ENCODE data around the gene MYO15B. TPM values are rescaled to one million over a fixed set of nuclear protein-coding genes. Genes with fewer than 3 reads are reported as not detected.

MYO15B gene
- total and polyA plus RNA-seq, 2 of the 13 experiments (the other 11 are each of a cell fraction or from before 2014, with no cell fraction given), result 2.8 to 8.1 TPM

DNA sequence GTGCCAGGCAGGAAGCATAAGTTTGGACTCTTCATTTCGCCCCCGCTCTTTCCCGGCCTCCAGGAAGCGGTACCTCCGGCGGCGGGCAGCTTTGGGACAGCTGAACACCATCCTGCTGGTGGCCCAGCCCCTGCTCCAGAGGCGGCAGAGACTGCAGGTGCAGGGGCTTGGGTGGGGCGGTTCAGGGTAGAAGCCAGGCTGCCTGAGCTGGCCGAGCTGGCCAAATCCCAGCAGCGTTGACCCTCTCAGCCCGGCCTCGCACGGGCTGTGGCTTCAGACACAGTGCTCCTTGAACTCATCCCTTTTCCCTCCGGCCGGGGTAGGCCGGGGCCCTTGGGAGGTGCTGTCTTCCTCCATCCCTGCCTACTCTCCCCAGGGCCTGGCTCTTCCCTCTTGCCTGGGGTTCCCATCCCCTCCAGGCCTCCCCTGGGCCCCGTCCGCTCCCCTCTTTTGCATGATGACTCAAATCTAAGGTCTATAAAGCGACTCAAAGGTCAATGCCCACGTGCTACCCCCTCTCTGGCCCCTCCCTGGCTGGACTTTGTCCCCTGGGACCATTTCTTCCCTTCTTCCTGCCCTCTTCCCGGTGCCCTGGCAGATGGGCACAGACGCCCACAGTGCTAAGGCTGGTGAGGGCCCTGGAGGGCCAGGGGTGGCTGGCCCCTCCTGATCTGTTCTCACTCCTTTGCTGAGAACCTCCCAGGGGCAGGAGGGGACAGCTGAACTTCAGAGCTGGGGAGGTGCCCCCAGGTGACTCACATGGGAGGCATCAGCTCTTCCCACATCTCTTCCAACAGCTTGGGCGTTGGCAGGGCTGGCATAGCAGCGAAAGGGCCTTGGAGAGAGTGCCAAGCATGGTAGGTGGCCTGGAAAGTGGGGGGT is 22.7 kb downstream of the MYO15B start (continued):
- TF ChIP-seq KMT2B (CRISPR knock-in tag; IDR thresholded peaks at IDR 0.05), result no peak
- TF ChIP-seq PHF21A (CRISPR knock-in tag; IDR thresholded peaks at IDR 0.05), result 0 out of 2 replicates have a peak, but pooled peaks have one; percentile 24
- TF ChIP-seq GTF2F1 (IDR thresholded peaks at IDR 0.05; ENCODE audit: low read length), result no peak
- 0 out of 2 replicates have a peak, but pooled peaks have one; percentile 35 for TF ChIP-seq ZNF33B (CRISPR knock-in tag; IDR thresholded peaks at IDR 0.05)
- TF ChIP-seq MIER3 (CRISPR knock-in tag; IDR thresholded peaks at IDR 0.05; ENCODE audit: borderline replicate concordance), result 0 out of 2 replicates have a peak, but pooled peaks have one; percentile 65
- TF ChIP-seq LCORL (IDR thresholded peaks at IDR 0.05), result no peak
- peak; percentile 87 for TF ChIP-seq LCORL (CRISPR knock-in tag; IDR thresholded peaks at IDR 0.05)
- TF ChIP-seq ZNF180 (CRISPR knock-in tag; IDR thresholded peaks at IDR 0.05; ENCODE audit: borderline replicate concordance, low read depth), result no peak
- TF ChIP-seq, protein P1, sequence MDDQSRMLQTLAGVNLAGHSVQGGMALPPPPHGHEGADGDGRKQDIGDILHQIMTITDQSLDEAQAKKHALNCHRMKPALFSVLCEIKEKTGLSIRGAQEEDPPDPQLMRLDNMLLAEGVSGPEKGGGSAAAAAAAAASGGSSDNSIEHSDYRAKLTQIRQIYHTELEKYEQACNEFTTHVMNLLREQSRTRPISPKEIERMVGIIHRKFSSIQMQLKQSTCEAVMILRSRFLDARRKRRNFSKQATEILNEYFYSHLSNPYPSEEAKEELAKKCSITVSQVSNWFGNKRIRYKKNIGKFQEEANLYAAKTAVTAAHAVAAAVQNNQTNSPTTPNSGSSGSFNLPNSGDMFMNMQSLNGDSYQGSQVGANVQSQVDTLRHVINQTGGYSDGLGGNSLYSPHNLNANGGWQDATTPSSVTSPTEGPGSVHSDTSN (CRISPR knock-in tag; IDR thresholded peaks at IDR 0.05; ENCODE audit: borderline replicate concordance), result no peak
- TF ChIP-seq, protein P2, sequence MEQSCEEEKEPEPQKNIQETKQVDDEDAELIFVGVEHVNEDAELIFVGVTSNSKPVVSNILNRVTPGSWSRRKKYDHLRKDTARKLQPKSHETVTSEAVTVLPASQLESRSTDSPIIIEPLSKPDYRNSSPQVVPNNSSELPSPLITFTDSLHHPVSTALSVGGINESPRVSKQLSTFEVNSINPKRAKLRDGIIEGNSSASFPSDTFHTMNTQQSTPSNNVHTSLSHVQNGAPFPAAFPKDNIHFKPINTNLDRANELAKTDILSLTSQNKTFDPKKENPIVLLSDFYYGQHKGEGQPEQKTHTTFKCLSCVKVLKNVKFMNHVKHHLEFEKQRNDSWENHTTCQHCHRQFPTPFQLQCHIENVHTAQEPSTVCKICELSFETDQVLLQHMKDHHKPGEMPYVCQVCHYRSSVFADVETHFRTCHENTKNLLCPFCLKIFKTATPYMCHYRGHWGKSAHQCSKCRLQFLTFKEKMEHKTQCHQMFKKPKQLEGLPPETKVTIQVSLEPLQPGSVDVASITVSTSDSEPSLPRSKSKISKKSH (CRISPR knock-in tag; IDR thresholded peaks at IDR 0.05; ENCODE audit: borderline replicate concordance), result no peak
- peak; percentile 34; the same call in 1 of the 2 replicates for TF ChIP-seq ZNF232 (CRISPR knock-in tag; IDR thresholded peaks at IDR 0.05; ENCODE audit: borderline replicate concordance)
- no peak for TF ChIP-seq GATAD1 (CRISPR knock-in tag; IDR thresholded peaks at IDR 0.05)
- no peak for TF ChIP-seq JDP2 (CRISPR knock-in tag; IDR thresholded peaks at IDR 0.05; ENCODE audit: borderline replicate concordance)
- no peak for TF ChIP-seq FOXJ3 (CRISPR knock-in tag; IDR thresholded peaks at IDR 0.05; ENCODE audit: borderline replicate concordance)
- peak; percentile 50; the same call in 1 of the 2 replicates for TF ChIP-seq TSC22D2 (CRISPR knock-in tag; IDR thresholded peaks at IDR 0.05; ENCODE audit: borderline replicate concordance)
- peak; percentile 29; the same call in 1 of the 2 replicates for TF ChIP-seq HDAC1 (CRISPR knock-in tag; IDR thresholded peaks at IDR 0.05)
- no peak for TF ChIP-seq DNMT3B (CRISPR knock-in tag; conservative IDR thresholded peaks at IDR 0.05)
- TF ChIP-seq, protein P3, sequence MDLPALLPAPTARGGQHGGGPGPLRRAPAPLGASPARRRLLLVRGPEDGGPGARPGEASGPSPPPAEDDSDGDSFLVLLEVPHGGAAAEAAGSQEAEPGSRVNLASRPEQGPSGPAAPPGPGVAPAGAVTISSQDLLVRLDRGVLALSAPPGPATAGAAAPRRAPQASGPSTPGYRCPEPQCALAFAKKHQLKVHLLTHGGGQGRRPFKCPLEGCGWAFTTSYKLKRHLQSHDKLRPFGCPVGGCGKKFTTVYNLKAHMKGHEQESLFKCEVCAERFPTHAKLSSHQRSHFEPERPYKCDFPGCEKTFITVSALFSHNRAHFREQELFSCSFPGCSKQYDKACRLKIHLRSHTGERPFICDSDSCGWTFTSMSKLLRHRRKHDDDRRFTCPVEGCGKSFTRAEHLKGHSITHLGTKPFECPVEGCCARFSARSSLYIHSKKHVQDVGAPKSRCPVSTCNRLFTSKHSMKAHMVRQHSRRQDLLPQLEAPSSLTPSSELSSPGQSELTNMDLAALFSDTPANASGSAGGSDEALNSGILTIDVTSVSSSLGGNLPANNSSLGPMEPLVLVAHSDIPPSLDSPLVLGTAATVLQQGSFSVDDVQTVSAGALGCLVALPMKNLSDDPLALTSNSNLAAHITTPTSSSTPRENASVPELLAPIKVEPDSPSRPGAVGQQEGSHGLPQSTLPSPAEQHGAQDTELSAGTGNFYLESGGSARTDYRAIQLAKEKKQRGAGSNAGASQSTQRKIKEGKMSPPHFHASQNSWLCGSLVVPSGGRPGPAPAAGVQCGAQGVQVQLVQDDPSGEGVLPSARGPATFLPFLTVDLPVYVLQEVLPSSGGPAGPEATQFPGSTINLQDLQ (CRISPR knock-in tag; IDR thresholded peaks at IDR 0.05), result no peak; the same call in 1 of the 2 replicates
- TF ChIP-seq, protein P4, sequence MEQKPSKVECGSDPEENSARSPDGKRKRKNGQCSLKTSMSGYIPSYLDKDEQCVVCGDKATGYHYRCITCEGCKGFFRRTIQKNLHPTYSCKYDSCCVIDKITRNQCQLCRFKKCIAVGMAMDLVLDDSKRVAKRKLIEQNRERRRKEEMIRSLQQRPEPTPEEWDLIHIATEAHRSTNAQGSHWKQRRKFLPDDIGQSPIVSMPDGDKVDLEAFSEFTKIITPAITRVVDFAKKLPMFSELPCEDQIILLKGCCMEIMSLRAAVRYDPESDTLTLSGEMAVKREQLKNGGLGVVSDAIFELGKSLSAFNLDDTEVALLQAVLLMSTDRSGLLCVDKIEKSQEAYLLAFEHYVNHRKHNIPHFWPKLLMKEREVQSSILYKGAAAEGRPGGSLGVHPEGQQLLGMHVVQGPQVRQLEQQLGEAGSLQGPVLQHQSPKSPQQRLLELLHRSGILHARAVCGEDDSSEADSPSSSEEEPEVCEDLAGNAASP (CRISPR knock-in tag; IDR thresholded peaks at IDR 0.05; ENCODE audit: borderline replicate concordance), result peak; percentile 34; the same call in 1 of the 2 replicates
- TF ChIP-seq, protein P5, sequence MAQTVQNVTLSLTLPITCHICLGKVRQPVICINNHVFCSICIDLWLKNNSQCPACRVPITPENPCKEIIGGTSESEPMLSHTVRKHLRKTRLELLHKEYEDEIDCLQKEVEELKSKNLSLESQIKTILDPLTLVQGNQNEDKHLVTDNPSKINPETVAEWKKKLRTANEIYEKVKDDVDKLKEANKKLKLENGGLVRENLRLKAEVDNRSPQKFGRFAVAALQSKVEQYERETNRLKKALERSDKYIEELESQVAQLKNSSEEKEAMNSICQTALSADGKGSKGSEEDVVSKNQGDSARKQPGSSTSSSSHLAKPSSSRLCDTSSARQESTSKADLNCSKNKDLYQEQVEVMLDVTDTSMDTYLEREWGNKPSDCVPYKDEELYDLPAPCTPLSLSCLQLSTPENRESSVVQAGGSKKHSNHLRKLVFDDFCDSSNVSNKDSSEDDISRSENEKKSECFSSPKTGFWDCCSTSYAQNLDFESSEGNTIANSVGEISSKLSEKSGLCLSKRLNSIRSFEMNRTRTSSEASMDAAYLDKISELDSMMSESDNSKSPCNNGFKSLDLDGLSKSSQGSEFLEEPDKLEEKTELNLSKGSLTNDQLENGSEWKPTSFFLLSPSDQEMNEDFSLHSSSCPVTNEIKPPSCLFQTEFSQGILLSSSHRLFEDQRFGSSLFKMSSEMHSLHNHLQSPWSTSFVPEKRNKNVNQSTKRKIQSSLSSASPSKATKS (CRISPR knock-in tag; IDR thresholded peaks at IDR 0.05), result no peak

All from HepG2 (cell line).